Measurements from ENCODE around the gene PSMD13.

Gene PSMD13

GRCh38 chr11:205221-206001 lies 31.4 kb upstream of the PSMD13 start:
- no peak for DNase-seq

GRCh38 chr11:206002-206384 lies 30.8 kb upstream of the PSMD13 start:
- no peak for DNase-seq

DNA sequence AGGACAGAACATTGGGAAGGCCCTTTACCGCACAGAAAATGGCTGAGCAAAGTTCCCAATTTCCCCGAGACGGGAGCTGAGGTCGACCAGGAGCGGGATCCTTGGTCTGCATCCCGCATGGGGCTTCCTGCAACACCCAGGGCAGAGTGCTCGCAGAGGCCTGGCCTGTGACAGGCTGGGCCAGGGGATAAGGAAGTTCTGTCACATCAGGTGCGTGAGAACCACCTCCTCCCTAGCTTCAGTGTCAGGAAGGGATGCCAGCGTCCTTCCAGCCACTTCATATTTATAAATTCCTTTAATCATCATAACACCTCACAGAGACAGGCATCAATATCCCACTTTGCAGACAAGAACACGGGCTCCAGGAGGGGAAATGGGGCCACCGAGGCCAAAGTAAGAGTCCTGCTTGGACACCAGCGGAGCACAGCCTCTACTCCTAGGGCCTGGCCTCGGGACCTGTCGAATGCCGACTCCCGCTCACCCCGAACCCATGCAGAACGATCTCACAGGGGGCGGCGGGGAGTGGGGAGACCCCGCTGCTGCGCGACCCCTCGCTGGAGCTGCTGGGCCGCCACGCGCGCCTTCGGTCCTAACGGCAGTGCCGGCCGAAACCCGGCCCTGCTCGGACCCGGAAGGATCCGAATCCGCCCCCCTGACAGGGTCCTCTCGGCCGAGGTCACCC lies 30.1 kb upstream of the PSMD13 start:
- DNase-seq: no peak

DNA sequence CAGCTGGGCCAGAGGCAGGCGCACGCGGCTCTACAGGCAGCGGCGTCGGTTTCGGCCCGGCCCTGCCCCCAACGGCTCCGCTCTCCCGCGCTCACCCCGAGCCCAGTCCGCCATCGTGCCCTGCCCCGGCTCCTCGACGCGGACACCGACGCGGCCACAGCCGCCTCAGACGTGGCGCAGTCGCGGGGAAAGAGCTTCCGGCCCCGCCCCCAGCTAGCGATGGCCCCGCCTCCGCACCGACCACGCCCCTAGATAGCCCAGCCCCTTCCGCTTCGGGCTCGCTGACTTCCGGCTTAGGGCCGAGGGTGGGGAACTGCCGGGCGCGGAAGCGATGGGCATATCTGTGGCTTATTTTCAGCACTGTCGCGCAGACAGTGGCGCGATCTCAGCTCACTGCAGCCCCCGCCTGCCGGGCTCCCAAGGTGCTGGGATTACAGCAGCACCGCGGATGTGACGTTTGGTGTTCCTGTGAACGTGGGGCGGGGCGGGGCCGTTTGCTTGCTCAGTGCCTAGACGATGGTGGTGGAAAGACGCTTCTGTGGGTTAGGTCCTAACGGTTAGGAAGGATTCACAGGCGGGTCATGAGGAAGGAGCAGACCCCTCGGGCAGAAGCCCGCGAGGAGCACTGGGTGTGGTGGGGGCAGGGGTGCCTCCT lies 29.4 kb upstream of the PSMD13 start, which contains the start of the genes BET1L and RIC8A:
Gene BET1L, minus strand, starts transcription at position 192 of the 655 bp plus-strand sequence. Its CDS starts 78 bp downstream, at position 114.
Gene RIC8A, plus strand, starts transcription at position 501 of the 655 bp plus-strand sequence. CDS start 1,147 bp downstream, outside the sequence.
- DNase-seq: peak; percentile 99

GRCh38 chr11:207863-208180 lies 29.0 kb upstream of the PSMD13 start:
- DNase-seq: no peak

DNA sequence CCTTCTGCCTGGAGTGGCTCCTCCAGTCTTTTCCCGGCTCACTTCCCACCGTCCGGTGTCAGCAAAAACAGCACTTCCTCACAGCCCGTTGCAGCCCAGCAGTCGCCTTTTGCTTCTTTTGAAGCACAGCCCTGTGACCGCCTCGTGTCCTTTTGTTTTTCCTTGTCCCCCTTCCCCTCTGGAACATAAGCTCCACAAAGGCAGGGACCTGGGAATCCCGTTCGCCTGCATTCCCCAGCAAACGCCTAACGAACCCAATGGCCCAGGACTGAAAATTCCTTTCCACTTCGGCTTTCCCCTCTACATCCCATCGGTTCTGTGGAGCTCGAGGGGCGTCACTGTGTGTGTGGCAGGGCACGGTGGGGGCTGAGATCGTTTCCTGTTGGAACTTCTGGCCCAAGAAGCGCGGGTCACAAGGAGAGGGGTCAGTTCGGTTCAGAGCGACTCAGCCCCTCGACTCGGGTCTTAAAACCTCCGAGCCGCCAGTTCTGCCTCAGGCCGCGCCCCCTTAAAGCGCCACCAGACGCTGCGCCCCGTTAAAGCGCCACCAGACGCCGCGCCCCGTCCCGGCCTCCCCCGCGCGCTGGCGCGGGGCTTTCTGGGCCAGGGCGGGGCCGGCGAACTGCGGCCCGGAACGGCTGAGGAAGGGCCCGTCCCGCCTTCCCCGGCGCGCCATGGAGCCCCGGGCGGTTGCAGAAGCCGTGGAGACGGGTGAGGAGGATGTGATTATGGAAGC lies 28.4 kb upstream of the PSMD13 start:
- peak; percentile 78 for DNase-seq

DNA sequence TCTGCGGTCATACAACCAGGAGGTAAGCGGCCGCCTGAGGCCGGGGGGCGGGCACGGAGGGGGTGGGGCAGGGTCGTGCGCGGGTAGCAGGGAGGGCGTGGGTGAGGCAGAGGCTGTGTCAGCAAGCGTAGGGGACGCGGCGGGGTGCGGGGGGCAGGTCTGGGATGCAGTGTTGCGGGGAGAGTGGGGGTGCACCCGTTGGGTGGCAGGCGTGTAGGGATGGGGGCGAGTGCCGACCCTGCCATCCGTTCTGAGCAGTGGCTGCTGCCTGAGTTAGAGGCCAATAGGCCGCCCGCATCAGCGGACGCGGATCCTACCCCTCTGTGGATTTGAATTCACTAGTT lies 27.9 kb upstream of the PSMD13 start:
- no peak for DNase-seq

- DNase-seq: no peak
These were observed 27.3 kb upstream of the PSMD13 start for GRCh38 chr11:209275-210121.

DNA sequence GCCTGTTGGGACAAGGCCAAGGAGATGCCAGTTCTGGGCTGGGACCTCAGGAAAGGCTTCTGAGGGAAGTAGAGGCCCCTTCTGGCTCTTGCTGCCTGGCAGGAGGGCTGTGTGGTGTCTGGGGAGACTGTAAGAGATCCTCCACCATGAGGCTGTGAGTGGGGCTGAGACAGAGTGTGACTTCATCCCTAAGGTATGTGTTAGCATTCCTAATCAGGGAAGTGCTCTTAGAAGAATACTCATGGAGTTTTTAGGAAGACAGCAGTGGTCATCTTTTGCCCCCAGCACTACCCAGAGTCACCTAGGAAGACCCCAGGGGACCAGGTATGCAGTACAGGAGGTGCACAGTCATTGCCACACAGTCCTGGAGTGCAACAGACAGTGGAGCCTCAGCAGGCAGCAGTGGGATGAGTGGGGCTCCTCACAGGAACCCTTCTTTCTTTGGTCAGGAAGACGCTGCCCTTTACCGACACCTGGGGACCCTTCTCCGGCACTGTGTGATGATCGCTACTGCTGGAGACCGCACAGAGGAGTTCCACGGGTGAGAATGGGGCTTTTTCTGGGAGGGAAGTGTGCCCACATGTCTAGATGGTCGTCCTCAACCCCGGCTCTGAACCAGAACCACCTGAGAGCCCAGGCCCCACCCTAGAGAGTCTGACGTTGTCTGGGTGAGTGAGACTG lies 26.5 kb upstream of the PSMD13 start:
- DNase-seq: no peak

GRCh38 chr11:210803-211180 lies 26.0 kb upstream of the PSMD13 start:
- DNase-seq: no peak

DNA sequence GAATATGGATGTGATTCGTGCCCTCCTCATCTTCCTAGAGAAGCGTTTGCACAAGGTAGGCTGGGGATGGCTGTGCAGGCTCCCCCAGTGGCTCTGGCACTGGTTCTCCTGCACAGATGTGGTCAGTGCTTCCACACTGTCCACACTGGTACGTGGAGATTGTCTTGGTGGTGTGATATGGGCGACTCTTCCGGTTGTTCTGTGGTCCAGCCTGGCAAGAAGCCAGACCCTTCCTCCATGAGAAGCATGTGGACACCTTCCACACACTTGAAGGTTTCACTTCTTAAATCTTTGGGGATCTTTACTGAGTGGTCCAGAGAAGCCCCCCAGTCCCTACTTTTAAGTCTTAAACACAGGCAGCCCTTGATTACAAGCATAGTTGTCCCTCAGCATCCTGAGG lies 25.5 kb upstream of the PSMD13 start:
- no peak for DNase-seq

- DNase-seq: no peak
These were observed 25.0 kb upstream of the PSMD13 start for GRCh38 chr11:211741-212140.

DNA sequence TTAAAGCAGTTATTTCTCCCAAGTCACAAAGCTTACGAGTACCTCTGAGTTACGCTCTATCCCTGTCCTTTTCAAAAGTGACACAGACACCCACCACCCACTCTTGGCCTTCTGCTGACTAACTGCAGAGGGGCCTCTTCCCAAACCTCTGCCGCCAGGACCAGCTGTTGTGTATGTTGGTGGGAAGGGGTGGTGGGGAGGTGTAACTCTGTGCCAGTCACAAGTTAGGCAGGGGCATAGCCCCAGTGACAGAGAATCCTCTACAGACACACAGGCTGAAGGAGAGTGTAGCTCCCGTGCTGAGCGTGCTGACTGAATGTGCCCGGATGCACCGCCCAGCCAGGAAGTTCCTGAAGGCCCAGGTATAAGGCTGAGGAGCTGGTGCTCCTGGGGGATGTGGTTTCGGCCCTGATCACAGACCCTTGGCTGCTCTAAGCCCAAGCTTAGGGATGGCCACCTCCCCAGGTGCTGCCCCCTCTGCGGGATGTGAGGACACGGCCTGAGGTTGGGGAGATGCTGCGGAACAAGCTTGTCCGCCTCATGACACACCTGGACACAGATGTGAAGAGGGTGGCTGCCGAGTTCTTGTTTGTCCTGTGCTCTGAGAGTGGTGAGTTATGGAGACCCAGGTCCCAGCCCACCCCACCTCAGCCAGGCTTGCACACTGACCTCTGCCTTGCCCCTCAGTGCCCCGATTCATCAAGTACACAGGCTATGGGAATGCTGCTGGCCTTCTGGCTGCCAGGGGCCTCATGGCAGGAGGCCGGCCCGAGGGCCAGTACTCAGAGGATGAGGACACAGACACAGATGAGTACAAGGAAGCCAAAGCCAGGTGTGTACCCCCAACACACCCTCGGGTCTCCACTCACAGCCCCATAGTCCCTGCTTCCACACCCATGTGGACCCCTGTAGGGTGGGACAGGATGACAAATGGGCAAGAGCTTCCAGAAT lies 24.4 kb upstream of the PSMD13 start:
- DNase-seq: no peak

DNA sequence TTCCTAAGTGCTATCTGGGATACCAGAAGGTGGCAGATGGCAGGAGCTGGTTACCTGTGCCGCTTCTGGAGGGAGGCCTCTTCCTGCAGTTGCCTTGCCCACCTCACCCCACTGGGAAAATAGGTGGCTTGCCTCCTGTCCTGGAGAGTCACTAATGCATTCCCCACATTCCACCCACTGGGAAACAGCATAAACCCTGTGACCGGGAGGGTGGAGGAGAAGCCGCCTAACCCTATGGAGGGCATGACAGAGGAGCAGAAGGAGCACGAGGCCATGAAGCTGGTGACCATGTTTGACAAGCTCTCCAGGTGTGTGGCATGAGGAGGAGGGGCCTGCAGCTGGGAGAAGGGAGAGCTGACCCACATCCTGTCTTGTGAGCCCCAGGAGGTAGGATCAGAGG lies 23.7 kb upstream of the PSMD13 start:
- no peak for DNase-seq

- DNase-seq: no peak
These were observed 22.7 kb upstream of the PSMD13 start for GRCh38 chr11:214083-214482.

GRCh38 chr11:215581-216037 lies 21.2 kb upstream of the PSMD13 start:
- DNase-seq: no peak

GRCh38 chr11:216081-216974 lies 20.4 kb upstream of the PSMD13 start:
- DNase-seq: no peak

GRCh38 chr11:217704-218103 lies 19.1 kb upstream of the PSMD13 start:
- DNase-seq: no peak

DNA sequence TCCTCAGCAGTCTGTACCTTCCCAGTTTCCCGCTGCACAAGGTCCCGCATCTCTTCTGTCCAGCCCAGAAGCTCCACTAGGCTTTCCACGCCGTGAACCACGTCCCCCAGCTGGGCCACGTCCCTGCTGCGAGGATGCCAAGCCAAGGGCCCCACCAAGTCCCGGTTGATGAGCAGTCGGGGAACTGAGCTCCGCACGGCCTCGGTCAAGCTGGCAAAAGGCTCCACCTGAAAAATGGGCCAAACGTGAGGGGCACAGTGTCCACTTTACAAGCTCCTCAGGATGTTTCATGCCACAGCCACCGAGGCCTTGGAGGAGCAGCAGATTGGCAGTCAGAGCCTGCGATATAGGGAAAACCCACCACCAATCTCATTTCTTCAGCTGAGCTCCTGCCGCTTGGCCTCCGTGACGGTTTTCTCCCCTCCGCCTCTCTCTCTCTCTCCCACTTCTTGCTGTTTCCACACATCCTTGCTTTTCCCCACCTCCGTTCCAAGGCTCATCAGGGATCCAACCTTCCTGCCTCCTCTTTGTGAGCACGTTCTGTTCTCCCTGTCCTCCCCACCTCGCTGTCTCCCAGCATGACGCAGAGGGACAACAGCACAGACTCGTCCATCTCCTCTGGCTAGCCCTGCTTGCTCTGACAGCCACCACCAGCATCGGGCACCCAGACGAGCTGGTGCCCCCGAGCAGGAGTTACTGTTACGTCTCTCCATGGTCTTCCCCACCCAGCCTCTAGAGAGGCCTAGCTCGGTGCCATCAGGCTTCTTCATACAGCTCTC lies 17.8 kb upstream of the PSMD13 start:
- no peak for DNase-seq
